K562 (cell line): Measurements from ENCODE around the gene CDC42EP1. TPM values are rescaled to one million over a fixed set of nuclear protein-coding genes. Genes with fewer than 3 reads are reported as not detected.

ENCODE experiments used
- ARHGAP35 ChIP-seq: fragments of 450-650 bp; IDR thresholded peaks from 2 replicates; pipeline ENCODE4 v1.6.1; 2018; ENCODE audit not compliant: partially characterized antibody
- CAMTA2 ChIP-seq: fragments of 250-450 bp; sonication (Bioruptor Pico); conservative IDR thresholded peaks from 2 replicates; pipeline ENCODE4 v1.5.1; 2022
- ELF1 ChIP-seq: fragments of 200-800 bp; sonication (Bioruptor generic); IDR thresholded peaks from 2 replicates; pipeline ENCODE4 v1.6.1; 2016; ENCODE audit warnings: missing genetic modification characterization, missing compliant biosample characterization
- IFI16 ChIP-seq: fragments of 250-450 bp; sonication (Bioruptor Pico); IDR thresholded peaks from 2 replicates; pipeline ENCODE4 v2.1.2; 2022; ENCODE audit warnings: mild to moderate bottlenecking, inconsistent platforms
- KAT7 ChIP-seq: sonication (generic); formaldehyde crosslinking; IDR thresholded peaks from 2 replicates; pipeline ENCODE4 v1.8.0; 2022; ENCODE audit warnings: missing genetic modification reagents, mild to moderate bottlenecking, borderline replicate concordance
- KAT8 ChIP-seq: fragments of 450-650 bp; IDR thresholded peaks from 2 replicates; pipeline ENCODE4 v1.6.1; 2016; ENCODE audit warnings: low read depth, mild to moderate bottlenecking
- KLF16 ChIP-seq: IDR thresholded peaks from 2 replicates; pipeline ENCODE4 v1.6.1; 2016; ENCODE audit warnings: antibody characterized with exemption
- MYC ChIP-seq, 2 experiments: fragments of 250-450 bp in 1 of 2; sonication (Bioruptor Pico) in 1 of 2; IDR thresholded peaks; 2 replicates each; pipeline versions ENCODE4 v1.5.1 to v1.6.1; 2012 to 2021; ENCODE audit warnings: low read depth in 2 of 2, borderline replicate concordance in 1 of 2, improper control_type of control experiment in 1 of 2, low read length in 1 of 2, mild to moderate bottlenecking in 1 of 2, moderate library complexity in 1 of 2
- SIN3B ChIP-seq: fragments of 450-650 bp; IDR thresholded peaks from 2 replicates; pipeline ENCODE4 v1.6.1; 2017; ENCODE audit warnings: low read depth, mild to moderate bottlenecking, moderate library complexity
- TAF1 ChIP-seq: IDR thresholded peaks from 2 replicates; pipeline ENCODE4 v1.6.1; 2011; ENCODE audit warnings: mild to moderate bottlenecking, low read length, moderate library complexity; ENCODE audit not compliant: insufficient read depth, control insufficient read depth, severe bottlenecking; ENCODE audit errors: extremely low read depth
- polyA plus RNA-seq, 8 experiments: library from polyadenylated mRNA; depleted of rRNA in 4 of 8; stranded (reverse) in 5 of 8; unstranded in 3 of 8; fragments of >200 nt; fragmentation: Nextera tagmentation in 2 of 8; fragmentation: Illumina TruSeq in 1 of 8; extraction: Ambion mirVana in 2 of 8; extraction: Trizol in 1 of 8; gene quantifications; 2 replicates each; pipeline versions ENCODE4 v1.2.1 to v1.2.3, GENCODE V29; 2011 to 2014; ENCODE audit warnings: inconsistent platforms in 1 of 8, missing spikeins in 1 of 8
- total RNA-seq, 7 experiments: library from RNA; depleted of rRNA in 6 of 7; stranded (reverse); fragments of >200 nt in 6 of 7; fragmentation: Illumina TruSeq in 2 of 7; extraction: Trizol in 2 of 7; gene quantifications; 2 replicates each; pipeline versions ENCODE4 v1.2.1 to v1.2.3, GENCODE V29; 2011 to 2021; ENCODE audit warnings: low replicate concordance in 1 of 7
- TF ChIP-seq, protein P1 (sequence below), 2 experiments: fragments of 450-650 bp in 1 of 2; sonication (generic) in 1 of 2; formaldehyde crosslinking in 1 of 2; IDR thresholded peaks; 2 replicates each; pipeline versions ENCODE4 v1.7.1 to v1.9.0; 2016 to 2022; ENCODE audit warnings: inconsistent platforms in 1 of 2, mild to moderate bottlenecking in 1 of 2, missing genetic modification reagents in 1 of 2
- TF ChIP-seq, protein P2 (sequence below): fragments of 250-450 bp; sonication (Bioruptor Pico); IDR thresholded peaks from 2 replicates; pipeline ENCODE4 v1.5.0; 2021; ENCODE audit warnings: mild to moderate bottlenecking, moderate library complexity
- TF ChIP-seq, protein P3 (sequence below): fragments of 250-450 bp; sonication (Bioruptor Pico); IDR thresholded peaks from 2 replicates; pipeline ENCODE4 v1.8.0; 2021; ENCODE audit warnings: borderline replicate concordance, mild to moderate bottlenecking, moderate library complexity; ENCODE audit not compliant: poor library complexity, severe bottlenecking

The CDC42EP1 gene
- total and polyA plus RNA-seq, 9 of the 15 experiments (the other 6 are each of a cell fraction or from before 2014, with no cell fraction given): 0.67 to 70.2 (median 7.3) TPM

DNA sequence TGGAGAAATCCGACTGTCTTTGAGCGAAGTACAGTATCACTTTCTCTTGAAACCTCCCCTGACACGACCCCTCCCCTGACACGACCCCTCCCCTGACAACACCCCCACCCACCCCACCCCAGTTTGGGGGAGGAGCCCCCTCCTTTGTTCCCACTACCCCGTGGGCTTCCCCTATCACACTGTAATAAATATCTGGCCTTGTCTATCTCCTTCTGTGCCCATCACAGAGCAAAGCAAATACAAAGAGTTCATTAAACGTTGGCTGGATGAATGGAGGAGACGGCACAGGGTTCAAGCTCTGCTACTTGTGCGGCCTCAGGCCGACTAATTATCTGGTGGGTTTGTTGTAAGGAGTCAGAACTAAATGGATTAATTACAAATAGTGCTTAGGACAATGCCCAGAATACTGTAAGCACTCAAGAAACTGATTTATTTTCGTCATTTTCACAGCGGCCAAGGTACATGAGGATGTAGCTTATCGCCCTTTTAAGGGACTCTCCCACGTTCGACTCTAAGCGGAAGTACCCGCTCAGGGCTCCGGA, 47.7 kb downstream of the CDC42EP1 start (continued):
- TF ChIP-seq, protein P1, sequence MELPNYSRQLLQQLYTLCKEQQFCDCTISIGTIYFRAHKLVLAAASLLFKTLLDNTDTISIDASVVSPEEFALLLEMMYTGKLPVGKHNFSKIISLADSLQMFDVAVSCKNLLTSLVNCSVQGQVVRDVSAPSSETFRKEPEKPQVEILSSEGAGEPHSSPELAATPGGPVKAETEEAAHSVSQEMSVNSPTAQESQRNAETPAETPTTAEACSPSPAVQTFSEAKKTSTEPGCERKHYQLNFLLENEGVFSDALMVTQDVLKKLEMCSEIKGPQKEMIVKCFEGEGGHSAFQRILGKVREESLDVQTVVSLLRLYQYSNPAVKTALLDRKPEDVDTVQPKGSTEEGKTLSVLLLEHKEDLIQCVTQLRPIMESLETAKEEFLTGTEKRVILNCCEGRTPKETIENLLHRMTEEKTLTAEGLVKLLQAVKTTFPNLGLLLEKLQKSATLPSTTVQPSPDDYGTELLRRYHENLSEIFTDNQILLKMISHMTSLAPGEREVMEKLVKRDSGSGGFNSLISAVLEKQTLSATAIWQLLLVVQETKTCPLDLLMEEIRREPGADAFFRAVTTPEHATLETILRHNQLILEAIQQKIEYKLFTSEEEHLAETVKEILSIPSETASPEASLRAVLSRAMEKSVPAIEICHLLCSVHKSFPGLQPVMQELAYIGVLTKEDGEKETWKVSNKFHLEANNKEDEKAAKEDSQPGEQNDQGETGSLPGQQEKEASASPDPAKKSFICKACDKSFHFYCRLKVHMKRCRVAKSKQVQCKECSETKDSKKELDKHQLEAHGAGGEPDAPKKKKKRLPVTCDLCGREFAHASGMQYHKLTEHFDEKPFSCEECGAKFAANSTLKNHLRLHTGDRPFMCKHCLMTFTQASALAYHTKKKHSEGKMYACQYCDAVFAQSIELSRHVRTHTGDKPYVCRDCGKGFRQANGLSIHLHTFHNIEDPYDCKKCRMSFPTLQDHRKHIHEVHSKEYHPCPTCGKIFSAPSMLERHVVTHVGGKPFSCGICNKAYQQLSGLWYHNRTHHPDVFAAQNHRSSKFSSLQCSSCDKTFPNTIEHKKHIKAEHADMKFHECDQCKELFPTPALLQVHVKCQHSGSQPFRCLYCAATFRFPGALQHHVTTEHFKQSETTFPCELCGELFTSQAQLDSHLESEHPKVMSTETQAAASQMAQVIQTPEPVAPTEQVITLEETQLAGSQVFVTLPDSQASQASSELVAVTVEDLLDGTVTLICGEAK (IDR thresholded peaks at IDR 0.05): no peak
- TF ChIP-seq, protein P1 (CRISPR knock-in tag; IDR thresholded peaks at IDR 0.05): no peak
- TF ChIP-seq, protein P2, sequence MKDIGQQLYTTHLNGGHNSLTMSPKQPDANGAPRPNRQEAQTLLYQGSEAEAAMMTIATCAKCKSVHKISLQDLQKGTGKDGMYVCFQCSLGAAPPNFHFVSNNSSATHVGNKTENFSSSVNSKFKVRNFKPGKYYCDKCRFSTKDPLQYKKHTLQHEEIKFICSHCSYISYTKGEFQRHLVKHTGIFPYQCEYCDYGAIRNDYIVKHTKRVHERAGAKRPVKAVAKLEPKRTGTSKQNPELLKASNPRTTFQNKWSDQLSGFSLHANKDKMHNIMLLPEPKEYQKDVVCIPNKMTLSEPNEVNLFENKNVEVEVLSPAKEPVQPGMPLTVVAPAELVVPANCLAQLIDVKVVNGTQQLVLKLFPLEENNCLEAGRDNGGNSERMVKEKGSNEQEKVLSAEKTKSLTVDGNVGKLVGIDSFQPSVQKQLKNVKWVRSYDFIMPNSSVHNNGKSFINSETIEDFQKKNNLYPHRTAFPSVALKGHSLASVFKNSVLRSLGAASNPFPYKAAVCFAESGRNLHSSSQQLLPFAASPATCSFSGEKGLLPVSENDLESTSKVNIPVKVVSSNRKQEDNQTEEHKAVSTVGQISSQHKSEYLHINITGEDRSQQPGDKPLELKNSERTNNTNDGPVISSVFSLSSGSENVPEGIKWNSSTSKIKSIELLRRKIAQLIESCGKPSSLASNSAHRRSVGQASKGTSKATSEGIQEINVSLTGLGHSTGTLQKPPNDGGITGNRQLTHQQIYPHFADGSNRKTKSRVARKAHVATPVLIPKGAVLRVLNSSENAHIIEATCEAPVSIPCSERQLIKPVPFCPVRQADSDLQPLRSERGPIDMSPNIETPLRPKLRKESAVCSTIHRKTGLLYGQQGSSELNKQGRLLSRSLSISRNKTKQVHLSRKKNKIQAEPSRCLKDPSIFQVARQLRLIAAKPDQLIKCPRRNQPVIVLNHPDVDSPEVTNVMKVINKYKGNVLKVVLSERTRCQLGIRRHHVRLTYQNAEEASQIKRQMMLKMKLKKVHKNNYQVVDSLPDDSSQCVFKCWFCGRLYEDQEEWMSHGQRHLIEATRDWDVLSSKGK (CRISPR knock-in tag): no peak
- peak; percentile 4 for TF ChIP-seq TAF1
- TF ChIP-seq KLF16: no peak
- TF ChIP-seq CAMTA2 (CRISPR knock-in tag): no peak
- TF ChIP-seq ARHGAP35: no peak
- no peak for TF ChIP-seq ELF1 (tag)
- TF ChIP-seq KAT7: no peak
- TF ChIP-seq IFI16: no peak
- TF ChIP-seq KAT8: no peak
- TF ChIP-seq SIN3B: no peak
- TF ChIP-seq MYC (IDR thresholded peaks at IDR 0.05; ENCODE audit: low read depth, low read length): no peak; the same call in 1 of the 2 replicates
- TF ChIP-seq MYC (CRISPR knock-in tag; IDR thresholded peaks at IDR 0.05; ENCODE audit: borderline replicate concordance, low read depth): 0 out of 2 replicates have a peak, but pooled peaks have one; percentile 46
- TF ChIP-seq, protein P3, sequence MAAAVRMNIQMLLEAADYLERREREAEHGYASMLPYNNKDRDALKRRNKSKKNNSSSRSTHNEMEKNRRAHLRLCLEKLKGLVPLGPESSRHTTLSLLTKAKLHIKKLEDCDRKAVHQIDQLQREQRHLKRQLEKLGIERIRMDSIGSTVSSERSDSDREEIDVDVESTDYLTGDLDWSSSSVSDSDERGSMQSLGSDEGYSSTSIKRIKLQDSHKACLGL (CRISPR knock-in tag): no peak
